ENCODE measurements around the gene LRRC41. TPM values are rescaled to one million over a fixed set of nuclear protein-coding genes. Genes with fewer than 3 reads are reported as not detected.

The LRRC41 gene
- total RNA-seq, 4 donors from 2014 or later, result 43.4 to 64.3 (median 60.5) TPM

Other genes starting within 250 kb of the LRRC41 start
- 1 to 10 TPM; 3.0 to 5.9 (median 4.7) TPM for gene PIK3R3, start 171.0 kb downstream of the LRRC41 start, total RNA-seq
- 1,000 to 10,000 TPM in 2 of 4 donors, 100 to 1,000 TPM in 2; 228 to 1,657 (median 1,038) TPM for gene TSPAN1, start 128.5 kb downstream of the LRRC41 start, total RNA-seq
- not detected for gene P3R3URF, start 127.1 kb downstream of the LRRC41 start, total RNA-seq
- gene POMGNT1, start 105.2 kb downstream of the LRRC41 start, total RNA-seq, result 10 to 100 TPM; 13.3 to 35.5 (median 27.6) TPM
- gene LURAP1, start 100.3 kb downstream of the LRRC41 start, total RNA-seq, result 1 to 10 TPM in 3 of 4 donors, not detected in 1; 1.9 to 7.0 (median 2.3) TPM
- 10 to 100 TPM in 1 of 4 donors, 1 to 10 TPM in 3; 1.3 to 69.9 (median 3.6) TPM for gene RAD54L, start 55.9 kb downstream of the LRRC41 start, total RNA-seq
- 100 to 1,000 TPM; 108 to 575 (median 330) TPM for gene UQCRH, start 82 bp upstream of the LRRC41 start, total RNA-seq
- 10 to 100 TPM in 2 of 4 donors, 1 to 10 TPM in 2; 5.6 to 19.7 (median 12.9) TPM for gene NSUN4, start 37.2 kb upstream of the LRRC41 start, total RNA-seq
- 100 to 1,000 TPM in 2 of 4 donors, 10 to 100 TPM in 2; 90.8 to 349 (median 141) TPM for gene FAAH, start 90.7 kb upstream of the LRRC41 start, total RNA-seq
- gene DMBX1, start 186.2 kb upstream of the LRRC41 start, total RNA-seq, result not detected
- not detected for gene KNCN, start 248.0 kb upstream of the LRRC41 start, total RNA-seq

Measured in transverse colon (tissue), 4 donors.